H9 (cell line): Measurements from ENCODE around the gene HHAT. TPM values are rescaled to one million over a fixed set of nuclear protein-coding genes. Genes with fewer than 3 reads are reported as not detected.

Source experiments
- DNase-seq: peaks from one replicate; pipeline ENCODE4 v3.0.0-alpha.2; 2017
- H2AFZ ChIP-seq: one replicate; pipeline ENCODE4 v1.6.1; 2013; ENCODE audit warnings: mild to moderate bottlenecking, low read length, control low read depth, moderate library complexity
- H2AK5ac ChIP-seq: 2 replicates; pipeline ENCODE4 v1.6.1; 2013; ENCODE audit warnings: low read length, control low read depth, mixed read lengths; ENCODE audit not compliant: insufficient read length
- H2BK120ac ChIP-seq: one replicate; pipeline ENCODE4 v1.6.1; 2013; ENCODE audit warnings: low read depth, mild to moderate bottlenecking, low read length, control low read depth, inconsistent platforms; ENCODE audit not compliant: poor library complexity, severe bottlenecking
- H2BK12ac ChIP-seq: 2 replicates; pipeline ENCODE4 v1.6.1; 2013; ENCODE audit warnings: low read length, control low read depth, mixed read lengths, low read depth; ENCODE audit not compliant: insufficient read length
- H2BK15ac ChIP-seq: 2 replicates; pipeline ENCODE4 v1.6.1; 2013; ENCODE audit warnings: low read depth, low read length, control low read depth
- H2BK20ac ChIP-seq: one replicate; pipeline ENCODE4 v1.6.1; 2013; ENCODE audit warnings: low read depth, mild to moderate bottlenecking, low read length, control low read depth, inconsistent platforms; ENCODE audit not compliant: poor library complexity, severe bottlenecking
- H2BK5ac ChIP-seq: 2 replicates; pipeline ENCODE4 v1.6.1; 2013; ENCODE audit warnings: low read length, control low read depth, mixed read lengths; ENCODE audit not compliant: insufficient read length
- H3K14ac ChIP-seq: 2 replicates; pipeline ENCODE4 v1.6.1; 2013; ENCODE audit warnings: low read length, control low read depth; ENCODE audit not compliant: insufficient read depth
- H3K18ac ChIP-seq: 2 replicates; pipeline ENCODE4 v1.6.1; 2013; ENCODE audit warnings: low read depth, mild to moderate bottlenecking, mixed read lengths, low read length, control low read depth; ENCODE audit not compliant: insufficient read length
- H3K23ac ChIP-seq: 2 replicates; pipeline ENCODE4 v1.6.1; 2013; ENCODE audit warnings: low read length, control low read depth, mixed read lengths, low read depth; ENCODE audit not compliant: insufficient read length
- H3K23me2 ChIP-seq: 2 replicates; pipeline ENCODE4 v1.6.1; 2013; ENCODE audit warnings: low read depth, mild to moderate bottlenecking, mixed read lengths, low read length, control low read depth; ENCODE audit not compliant: insufficient read length, poor library complexity, severe bottlenecking
- H3K27ac ChIP-seq: 2 replicates; pipeline ENCODE4 v1.5.1; 2013; ENCODE audit warnings: low read length, control low read depth, mixed read lengths, low read depth; ENCODE audit not compliant: insufficient read length
- H3K27me3 ChIP-seq: 2 replicates; pipeline ENCODE4 v1.6.1; 2013; ENCODE audit warnings: low read length, control low read depth, inconsistent platforms; ENCODE audit not compliant: insufficient read depth
- H3K4ac ChIP-seq: 2 replicates; pipeline ENCODE4 v1.6.1; 2013; ENCODE audit warnings: low read depth, mild to moderate bottlenecking, control low read depth, inconsistent platforms, low read length, moderate library complexity
- H3K4me1 ChIP-seq: 2 replicates; pipeline ENCODE4 v1.6.1; 2013; ENCODE audit warnings: low read length, control low read depth, inconsistent platforms; ENCODE audit not compliant: insufficient read depth
- H3K4me2 ChIP-seq: 2 replicates; pipeline ENCODE4 v1.6.1; 2013; ENCODE audit warnings: low read length, control low read depth, mixed read lengths; ENCODE audit not compliant: insufficient read length, insufficient read depth
- H3K56ac ChIP-seq: 2 replicates; pipeline ENCODE4 v1.6.1; 2013; ENCODE audit warnings: low read depth, mild to moderate bottlenecking, mixed read lengths, low read length, control low read depth; ENCODE audit not compliant: insufficient read length
- H3K79me1 ChIP-seq: 2 replicates; pipeline ENCODE4 v1.6.1; 2013; ENCODE audit warnings: low read depth, mild to moderate bottlenecking, moderate library complexity, low read length, control low read depth, inconsistent platforms; ENCODE audit not compliant: insufficient read depth, poor library complexity, severe bottlenecking
- H3K79me2 ChIP-seq: 2 replicates; pipeline ENCODE4 v1.6.1; 2013; ENCODE audit warnings: low read length, control low read depth, inconsistent platforms; ENCODE audit not compliant: insufficient read depth
- H3K9ac ChIP-seq: 2 replicates; pipeline ENCODE4 v1.6.1; 2013; ENCODE audit warnings: low read length, control low read depth, mixed read lengths; ENCODE audit not compliant: insufficient read length; ENCODE audit errors: extremely low read depth
- H3K9me3 ChIP-seq: one replicate; pipeline ENCODE4 v1.6.1; 2013; ENCODE audit warnings: low read depth, low read length, inconsistent platforms; ENCODE audit not compliant: control insufficient read depth
- H3T11ph ChIP-seq: one replicate; pipeline ENCODE4 v1.6.1; 2013; ENCODE audit warnings: mild to moderate bottlenecking, low read length, control low read depth, inconsistent platforms
- H4K20me1 ChIP-seq: one replicate; pipeline ENCODE4 v1.6.1; 2013; ENCODE audit not compliant: control insufficient read depth, insufficient read length, insufficient read depth
- H4K5ac ChIP-seq: 2 replicates; pipeline ENCODE4 v1.6.1; 2013; ENCODE audit warnings: low read depth, mild to moderate bottlenecking, mixed read lengths, low read length, control low read depth; ENCODE audit not compliant: insufficient read length
- H4K8ac ChIP-seq: replicated peaks from 2 replicates; pipeline ENCODE4 v1.6.1; 2013; ENCODE audit warnings: low read length, control low read depth, mixed read lengths, low read depth; ENCODE audit not compliant: insufficient read length
- H4K91ac ChIP-seq: 2 replicates; pipeline ENCODE4 v1.6.1; 2013; ENCODE audit warnings: low read depth, mild to moderate bottlenecking, moderate library complexity, mixed read lengths, low read length, control low read depth; ENCODE audit not compliant: insufficient read length
- H3K27ac Mint-ChIP-seq, 3 experiments: 2 replicates in 2 of 3; 3 replicates in 1 of 3; pipeline ENCODE4 v1.8.0; 2020 to 2021; ENCODE audit warnings: mixed read lengths in 3 of 3, mild to moderate bottlenecking in 1 of 3, moderate library complexity in 1 of 3
- H3K27me3 Mint-ChIP-seq: 2 replicates; pipeline ENCODE4 v1.8.0; 2021; ENCODE audit warnings: low read depth, mild to moderate bottlenecking, moderate library complexity, mixed read lengths
- H3K36me3 Mint-ChIP-seq, 3 experiments: 2 replicates in 2 of 3; 3 replicates in 1 of 3; pipeline ENCODE4 v1.8.0; 2020 to 2021; ENCODE audit warnings: low read depth in 3 of 3, mixed read lengths in 3 of 3; ENCODE audit not compliant: insufficient read depth in 1 of 3
- H3K4me1 Mint-ChIP-seq, 2 experiments: 2 replicates each; pipeline ENCODE4 v1.8.0; 2020; ENCODE audit warnings: mixed read lengths in 2 of 2
- H3K4me3 Mint-ChIP-seq, 2 experiments: 2 replicates in 1 of 2; 3 replicates in 1 of 2; pipeline ENCODE4 v1.8.0; 2020 to 2021; ENCODE audit warnings: mild to moderate bottlenecking in 2 of 2, mixed read lengths in 2 of 2, moderate library complexity in 1 of 2
- H3K9me3 Mint-ChIP-seq, 2 experiments: 2 replicates in 1 of 2; 3 replicates in 1 of 2; pipeline ENCODE4 v1.8.0; 2020; ENCODE audit warnings: mild to moderate bottlenecking in 2 of 2, mixed read lengths in 2 of 2, moderate library complexity in 1 of 2
- WGBS: extraction: QIAGEN DNeasy Blood & Tissue Kit; methylation state at CpG from one replicate; pipeline ENCODE4 v1.1.7; 2013; ENCODE audit warnings: missing lambda C conversion rate, low lambda C conversion rate, mixed read lengths; ENCODE audit not compliant: insufficient read length; ENCODE audit errors: extremely low coverage; 5-methylcytosine and 5-hydroxymethylcytosine counted together
- total RNA-seq: library from RNA; stranded (reverse); gene quantifications from 2 replicates; pipeline ENCODE4 v1.2.1, GENCODE V29; 2021
- TF ChIP-seq, protein P1 (sequence below): fragments of 200-600 bp; sonication (generic); conservative IDR thresholded peaks from 3 replicates; pipeline ENCODE4 v1.8.0; 2021; ENCODE audit warnings: antibody characterized with exemption, mild to moderate bottlenecking

The HHAT gene
- total RNA-seq, 1 experiment from 2014 or later = 0.48 TPM

DNA sequence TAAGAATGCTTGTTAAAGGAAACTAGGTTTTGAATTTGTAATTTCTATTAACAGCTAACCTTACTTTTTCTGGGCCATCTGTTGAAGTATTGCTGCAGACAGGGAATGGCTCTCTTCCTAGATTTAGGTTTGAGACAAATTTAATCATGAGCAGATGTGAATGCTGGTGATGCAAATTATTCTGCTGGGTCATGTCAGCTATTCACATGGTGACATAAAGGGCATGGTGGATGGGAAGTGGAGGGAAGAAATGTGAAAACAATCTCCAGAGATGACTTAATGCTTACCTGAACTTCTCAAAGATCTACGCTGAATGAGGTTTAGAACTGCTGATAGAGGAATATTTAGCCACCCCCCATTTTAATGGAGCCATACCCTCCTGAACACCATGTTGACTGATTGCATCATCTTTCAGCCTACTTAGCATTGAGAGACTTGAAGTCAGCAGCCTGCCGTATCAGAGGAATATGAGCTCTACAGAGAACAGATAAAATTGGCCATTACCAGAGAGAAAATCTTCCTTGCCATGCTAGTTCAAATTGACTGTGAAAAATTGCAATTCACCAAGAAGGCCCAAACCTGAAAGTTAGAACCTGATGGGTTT lies 138.8 kb downstream of the HHAT start:
- TF ChIP-seq, protein P1, sequence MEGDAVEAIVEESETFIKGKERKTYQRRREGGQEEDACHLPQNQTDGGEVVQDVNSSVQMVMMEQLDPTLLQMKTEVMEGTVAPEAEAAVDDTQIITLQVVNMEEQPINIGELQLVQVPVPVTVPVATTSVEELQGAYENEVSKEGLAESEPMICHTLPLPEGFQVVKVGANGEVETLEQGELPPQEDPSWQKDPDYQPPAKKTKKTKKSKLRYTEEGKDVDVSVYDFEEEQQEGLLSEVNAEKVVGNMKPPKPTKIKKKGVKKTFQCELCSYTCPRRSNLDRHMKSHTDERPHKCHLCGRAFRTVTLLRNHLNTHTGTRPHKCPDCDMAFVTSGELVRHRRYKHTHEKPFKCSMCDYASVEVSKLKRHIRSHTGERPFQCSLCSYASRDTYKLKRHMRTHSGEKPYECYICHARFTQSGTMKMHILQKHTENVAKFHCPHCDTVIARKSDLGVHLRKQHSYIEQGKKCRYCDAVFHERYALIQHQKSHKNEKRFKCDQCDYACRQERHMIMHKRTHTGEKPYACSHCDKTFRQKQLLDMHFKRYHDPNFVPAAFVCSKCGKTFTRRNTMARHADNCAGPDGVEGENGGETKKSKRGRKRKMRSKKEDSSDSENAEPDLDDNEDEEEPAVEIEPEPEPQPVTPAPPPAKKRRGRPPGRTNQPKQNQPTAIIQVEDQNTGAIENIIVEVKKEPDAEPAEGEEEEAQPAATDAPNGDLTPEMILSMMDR = no peak
- Histone ChIP-seq H4K8ac (no peak overlapping the region), H2BK20ac (no peak overlapping the region), H2AK5ac (no peak overlapping the region), H2AFZ (no peak overlapping the region), H3T11ph (no peak overlapping the region), H2BK12ac (no peak overlapping the region), H3K4ac (no peak overlapping the region), H3K4me1 (no peaks in the 10 kb centered on the region; the same call in 1 of the 2 replicates), H3K79me1 (no peaks in the 10 kb centered on the region), H3K56ac (no peak overlapping the region), H3K27ac (no peak overlapping the region), H2BK120ac (no peak overlapping the region), H2BK15ac (no peak overlapping the region), H3K27me3 (no peaks in the 10 kb centered on the region), H4K5ac (no peak overlapping the region), H3K14ac (no peak overlapping the region), H3K23me2 (no peaks in the 10 kb centered on the region), H4K91ac (no peak overlapping the region), H3K9me3 (no peaks in the 10 kb centered on the region), H3K79me2 (no peaks in the 10 kb centered on the region), H3K23ac (no peak overlapping the region), H3K4me2 (no peak overlapping the region), H3K18ac (no peak overlapping the region), H2BK5ac (no peak overlapping the region), H4K20me1 (no peaks in the 10 kb centered on the region), H3K9ac (no peak overlapping the region)
- no peaks in the 10 kb centered on the region for H3K27me3 Mint-ChIP-seq
- DNase-seq = no peak
- no peaks in the 10 kb centered on the region for H3K9me3 Mint-ChIP-seq
- WGBS = no CpG with 5 or more reads among the region's 2 CpGs
- H3K36me3 Mint-ChIP-seq = no peaks in the 10 kb centered on the region; a peak in 1 of 7 replicates
- no peak overlapping the region for H3K4me3 Mint-ChIP-seq
- no peak overlapping the region for H3K27ac Mint-ChIP-seq
- H3K4me1 Mint-ChIP-seq = peaks cover 0 to under 1% of the 10 kb centered on the region in 2 experiments; a peak in 1 of 4 replicates
